Memory B cell (primary cell): ENCODE results near the gene IPO5.
"Not testable (repeated sequence)": the region's sequence is repeated elsewhere in the genome, so short reads cannot be mapped to it uniquely, and the experiment has no call there.

Experiments
- ATAC-seq: fragments of 150-1000 bp; cut with Tn5 transposase; 2 replicates; pipeline ENCODE4 v1.10.0; 2021; ENCODE audit warnings: low read depth, mild to moderate bottlenecking, moderate library complexity
- DNase-seq, 2 donors: peaks; one replicate each; pipeline ENCODE4 v3.0.0; 2022; ENCODE audit warnings: low spot score in 2 of 2
- H3K27ac Mint-ChIP-seq: one replicate; pipeline ENCODE4 v1.8.0; 2022; ENCODE audit warnings: mild to moderate bottlenecking, moderate library complexity, mixed read lengths
- H3K27me3 Mint-ChIP-seq: one replicate; pipeline ENCODE4 v1.8.0; 2022; ENCODE audit warnings: mixed read lengths
- H3K36me3 Mint-ChIP-seq: one replicate; pipeline ENCODE4 v1.8.0; 2022; ENCODE audit warnings: mild to moderate bottlenecking, mixed read lengths
- H3K4me1 Mint-ChIP-seq: one replicate; pipeline ENCODE4 v1.8.0; 2022; ENCODE audit warnings: mixed read lengths
- H3K4me3 Mint-ChIP-seq: one replicate; pipeline ENCODE4 v1.8.0; 2022; ENCODE audit warnings: mild to moderate bottlenecking, moderate library complexity, mixed read lengths
- H3K9me3 Mint-ChIP-seq: one replicate; pipeline ENCODE4 v1.8.0; 2022; ENCODE audit warnings: mixed read lengths

The IPO5 gene

DNA sequence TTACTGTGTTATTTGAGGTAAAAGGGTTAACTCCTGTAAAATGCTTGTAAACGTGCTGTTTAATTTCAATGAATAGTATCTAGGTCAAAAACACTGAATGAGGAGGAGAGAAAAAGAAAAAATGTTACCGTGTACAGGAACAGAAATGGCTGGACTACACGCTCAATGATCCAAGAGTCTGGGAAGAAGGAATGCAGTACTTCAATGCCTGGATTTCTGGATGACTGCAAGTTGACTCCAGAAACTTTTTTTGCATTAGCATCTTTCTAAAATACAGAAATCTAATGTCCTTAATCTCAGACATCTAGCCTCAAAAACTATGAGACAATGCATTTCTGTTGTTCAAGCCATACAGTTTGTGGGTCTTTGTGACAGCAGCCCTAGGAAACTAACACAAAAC is 17.4 kb upstream of the IPO5 start:
- H3K9me3 Mint-ChIP-seq: no peaks in the 10 kb centered on the region

GRCh38 chr13:97938706-97939475 is 14.6 kb upstream of the IPO5 start:
- no peaks in the 10 kb centered on the region for H3K36me3 Mint-ChIP-seq
- H3K27me3 Mint-ChIP-seq: peaks cover 17% of the 10 kb centered on the region

More for the DNA sequence above, 17.4 kb upstream of the IPO5 start:
- DNase-seq (no peak), ATAC-seq (no peak)
- H3K36me3 Mint-ChIP-seq: no peaks in the 10 kb centered on the region
- H3K27ac Mint-ChIP-seq: no peak overlapping the region
- H3K4me1 Mint-ChIP-seq: peaks cover 3% of the 10 kb centered on the region
- no peak overlapping the region for H3K4me3 Mint-ChIP-seq
- peaks cover 25% of the 10 kb centered on the region for H3K27me3 Mint-ChIP-seq

DNA sequence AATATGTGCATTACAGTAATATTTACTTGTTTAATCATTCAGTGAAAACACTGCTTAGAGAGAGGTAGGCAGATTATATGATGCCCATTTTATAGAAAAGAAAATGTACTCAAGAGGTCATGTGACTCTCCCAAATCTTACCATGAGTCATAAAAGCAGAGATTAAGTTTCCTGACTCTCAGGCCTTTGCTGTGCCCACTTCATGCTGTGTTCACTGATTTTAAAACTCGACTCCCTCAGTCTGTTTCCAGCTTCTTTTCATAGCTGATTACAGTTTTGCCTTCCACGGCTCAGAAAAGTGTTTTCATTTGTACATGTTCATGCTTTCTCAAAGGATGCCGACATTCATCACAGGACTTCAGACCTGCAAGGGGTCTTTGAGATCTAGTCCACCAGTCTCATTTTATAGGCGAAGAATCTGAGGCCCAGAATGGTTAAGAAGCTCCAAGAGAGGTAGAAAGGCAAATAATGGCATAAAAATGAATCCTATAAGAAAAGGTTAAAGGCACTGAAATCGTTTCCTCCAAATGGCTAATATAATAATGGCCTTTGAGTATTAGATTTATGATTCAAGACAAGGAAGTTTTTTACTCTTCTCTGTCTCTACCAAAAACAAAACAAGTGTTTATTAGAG is 9.0 kb upstream of the IPO5 start:
- Mint-ChIP-seq H3K27me3 (peaks cover 3% of the 10 kb centered on the region), H3K27ac (no peak overlapping the region), H3K4me3 (no peak overlapping the region), H3K4me1 (peaks cover 3% of the 10 kb centered on the region), H3K36me3 (no peaks in the 10 kb centered on the region), H3K9me3 (peaks cover 1% of the 10 kb centered on the region)
- no peak for DNase-seq
- no peak for ATAC-seq

More at GRCh38 chr13:97938706-97939475, 14.6 kb upstream of the IPO5 start:
- ATAC-seq (no peak), DNase-seq (no peak)
- H3K4me3 Mint-ChIP-seq: no peak overlapping the region
- no peaks in the 10 kb centered on the region for H3K9me3 Mint-ChIP-seq
- H3K4me1 Mint-ChIP-seq: peaks cover 3% of the 10 kb centered on the region
- H3K27ac Mint-ChIP-seq: no peak overlapping the region

DNA sequence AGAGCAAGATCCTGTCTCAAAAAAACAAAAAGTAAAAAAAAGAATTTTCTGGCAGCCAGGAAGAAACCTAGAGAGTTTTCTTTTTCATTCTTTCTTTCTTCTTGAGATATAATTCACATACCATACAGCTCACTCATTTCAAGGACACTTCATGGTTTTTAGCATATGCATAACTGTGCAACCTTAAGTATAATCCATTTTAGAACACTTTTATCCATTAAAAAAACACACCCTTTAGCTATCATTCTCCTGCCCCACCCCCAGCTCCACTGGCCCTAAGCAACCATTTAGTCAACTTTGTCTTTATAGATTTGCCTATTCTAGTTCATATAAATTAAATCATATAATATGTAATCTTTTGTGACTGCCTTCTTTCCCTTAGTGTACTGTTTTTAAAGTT is 8.1 kb upstream of the IPO5 start:
- ATAC-seq (no peak), DNase-seq (no peak)
- Mint-ChIP-seq H3K4me1 (peaks cover 3% of the 10 kb centered on the region), H3K36me3 (peaks cover 2% of the 10 kb centered on the region), H3K4me3 (no peak overlapping the region), H3K27me3 (peaks cover 2% of the 10 kb centered on the region), H3K27ac (no peak overlapping the region), H3K9me3 (peaks cover 3% of the 10 kb centered on the region)

DNA sequence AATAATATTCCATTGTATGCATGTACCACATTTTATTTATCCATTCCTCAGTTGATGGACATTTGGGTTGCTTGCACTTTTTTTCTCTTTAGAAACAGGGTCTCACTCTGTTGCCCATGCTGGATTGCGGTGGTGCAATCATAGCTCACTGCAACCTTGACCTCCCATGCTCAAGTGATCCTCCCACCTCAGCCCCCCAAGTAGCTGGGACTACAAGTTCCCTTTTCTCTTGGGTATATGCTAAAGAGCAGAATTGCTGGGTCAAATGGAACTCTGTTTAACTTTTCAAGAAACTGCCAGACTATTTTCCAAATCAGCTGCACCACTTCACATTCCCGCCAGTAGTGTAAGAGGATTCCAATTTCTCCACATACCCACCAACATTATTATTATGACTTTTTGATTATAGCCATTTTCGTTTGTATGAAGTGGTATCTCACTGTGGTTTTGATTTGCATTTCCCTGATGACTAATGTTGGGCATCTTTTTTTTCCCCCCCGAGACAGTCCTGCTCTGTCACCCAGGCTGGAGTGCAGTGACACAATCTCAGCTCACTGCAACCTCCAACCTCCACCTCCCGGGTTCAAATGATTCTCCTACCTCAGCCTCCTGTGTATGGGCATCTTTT is 7.6 kb upstream of the IPO5 start:
- no peak overlapping the region for H3K27ac Mint-ChIP-seq
- H3K27me3 Mint-ChIP-seq: peaks cover 3% of the 10 kb centered on the region
- H3K9me3 Mint-ChIP-seq: peaks cover 3% of the 10 kb centered on the region
- ATAC-seq (no peak), DNase-seq (no peak)
- H3K36me3 Mint-ChIP-seq: peaks cover 2% of the 10 kb centered on the region
- no peak overlapping the region for H3K4me3 Mint-ChIP-seq
- peaks cover 3% of the 10 kb centered on the region for H3K4me1 Mint-ChIP-seq

DNA sequence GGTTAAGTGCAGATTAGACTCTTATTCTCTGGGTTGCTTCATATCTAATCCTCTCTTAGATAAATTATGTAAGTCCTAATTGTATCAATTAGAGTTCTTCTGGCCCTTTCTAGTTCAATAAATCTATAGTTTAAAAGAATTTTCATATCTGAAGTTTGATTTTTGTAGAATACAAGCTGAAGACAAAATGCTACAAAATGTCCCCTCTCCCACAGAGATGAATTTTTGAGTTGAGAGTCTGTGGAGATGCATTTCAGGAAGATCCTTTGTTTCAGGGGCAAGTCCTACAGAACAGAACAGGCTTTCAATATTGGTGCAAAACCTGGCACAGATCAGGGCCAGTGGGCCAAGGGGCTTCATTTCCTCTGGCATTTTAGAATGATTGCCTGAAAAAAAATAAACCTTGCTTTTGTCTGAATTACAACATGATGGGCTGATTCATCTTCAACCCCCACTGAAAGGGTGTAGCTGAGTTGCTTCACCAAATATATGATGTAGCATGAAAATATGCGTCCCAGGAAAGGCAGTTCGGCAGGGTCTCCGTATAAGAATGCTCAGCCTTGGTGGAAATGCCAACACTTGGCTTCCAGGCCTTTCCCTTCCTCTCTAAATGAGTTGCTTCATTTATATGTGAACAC is 6.4 kb upstream of the IPO5 start:
- no peak overlapping the region for H3K27ac Mint-ChIP-seq
- peaks cover 3% of the 10 kb centered on the region for H3K9me3 Mint-ChIP-seq
- peaks cover 2% of the 10 kb centered on the region for H3K36me3 Mint-ChIP-seq
- H3K27me3 Mint-ChIP-seq: peaks cover 3% of the 10 kb centered on the region
- DNase-seq (no peak), ATAC-seq (no peak)
- no peak overlapping the region for H3K4me3 Mint-ChIP-seq
- H3K4me1 Mint-ChIP-seq: peaks cover 3% of the 10 kb centered on the region

- Mint-ChIP-seq H3K27me3 (peaks cover 3% of the 10 kb centered on the region), H3K4me3 (no peak overlapping the region), H3K27ac (no peak overlapping the region), H3K36me3 (peaks cover 2% of the 10 kb centered on the region), H3K4me1 (peaks cover 5% of the 10 kb centered on the region), H3K9me3 (peaks cover 3% of the 10 kb centered on the region)
- ATAC-seq (no peak), DNase-seq (no peak)
Measured at GRCh38 chr13:97948041-97948440, 5.4 kb upstream of the IPO5 start.

- DNase-seq, H3K4me3 Mint-ChIP-seq, ATAC-seq: not testable (repeated sequence)
Measured at GRCh38 chr13:97949316-97949715, 4.2 kb upstream of the IPO5 start.

GRCh38 chr13:97951376-97951775 is 2.1 kb upstream of the IPO5 start:
- DNase-seq (no peak), ATAC-seq (no peak)
- H3K4me3 Mint-ChIP-seq: no peak overlapping the region
- H3K27ac Mint-ChIP-seq: no peak overlapping the region
- H3K27me3 Mint-ChIP-seq: peaks cover 3% of the 10 kb centered on the region
- H3K9me3 Mint-ChIP-seq: peaks cover 3% of the 10 kb centered on the region
- peaks cover 5% of the 10 kb centered on the region for H3K4me1 Mint-ChIP-seq
- peaks cover 2% of the 10 kb centered on the region for H3K36me3 Mint-ChIP-seq

More at GRCh38 chr13:97949316-97949715, 4.2 kb upstream of the IPO5 start:
- not testable (repeated sequence) for H3K9me3 Mint-ChIP-seq, H3K4me1 Mint-ChIP-seq, H3K36me3 Mint-ChIP-seq, H3K27me3 Mint-ChIP-seq, H3K27ac Mint-ChIP-seq

- H3K36me3 Mint-ChIP-seq, H3K27ac Mint-ChIP-seq, H3K9me3 Mint-ChIP-seq, H3K27me3 Mint-ChIP-seq, H3K4me3 Mint-ChIP-seq, DNase-seq, H3K4me1 Mint-ChIP-seq: not testable (repeated sequence)
- peak; percentile 67 for ATAC-seq
Measured at GRCh38 chr13:97952831-97953230, 644 bp upstream of the IPO5 start.

DNA sequence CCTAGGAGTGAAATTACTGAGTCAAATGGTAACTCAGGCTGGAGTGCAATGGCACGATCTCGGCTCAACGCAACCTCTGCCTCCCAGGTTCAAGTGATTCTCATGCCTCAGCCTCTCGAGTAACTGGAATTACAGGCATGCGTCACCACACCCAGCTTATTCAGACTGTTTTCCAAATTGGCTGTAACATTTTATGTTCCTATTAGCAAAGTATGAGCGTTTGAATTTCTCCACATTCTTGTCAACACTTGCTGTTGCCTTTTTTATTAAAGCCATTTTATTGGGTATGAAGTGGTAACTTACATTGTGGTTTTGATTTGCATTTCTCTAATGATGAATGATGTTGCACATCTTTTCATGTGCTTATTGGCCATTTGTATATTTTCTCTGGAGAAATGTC is 7.9 kb downstream of the IPO5 start:
- Mint-ChIP-seq H3K4me3 (no peak overlapping the region), H3K4me1 (no peaks in the 10 kb centered on the region), H3K9me3 (no peaks in the 10 kb centered on the region), H3K36me3 (no peaks in the 10 kb centered on the region), H3K27me3 (peaks cover 4% of the 10 kb centered on the region), H3K27ac (no peak overlapping the region)
- ATAC-seq: no peak
- DNase-seq: no peak

DNA sequence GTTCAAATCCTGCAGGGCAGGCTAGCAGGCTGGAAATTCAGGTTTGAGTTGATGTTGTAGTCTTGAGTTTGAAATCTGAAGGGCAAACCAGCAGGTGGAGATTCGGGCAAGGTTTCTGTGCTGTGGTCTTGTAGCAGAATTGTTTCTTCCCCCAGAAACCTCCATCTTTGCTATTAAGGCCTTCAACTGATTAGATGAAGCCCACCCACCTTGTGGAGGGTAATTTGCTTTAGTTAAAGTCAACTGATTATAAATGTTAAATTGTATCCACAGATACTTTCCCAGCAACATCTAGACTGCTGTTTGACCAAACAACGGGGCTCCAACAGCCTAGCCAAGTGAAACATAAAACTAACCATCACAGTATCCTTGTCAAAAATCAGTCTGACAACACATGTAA is 9.4 kb downstream of the IPO5 start:
- H3K27ac Mint-ChIP-seq: no peak overlapping the region
- H3K4me1 Mint-ChIP-seq: no peaks in the 10 kb centered on the region
- peaks cover 8% of the 10 kb centered on the region for H3K27me3 Mint-ChIP-seq
- ATAC-seq: no peak
- no peaks in the 10 kb centered on the region for H3K9me3 Mint-ChIP-seq
- no peak overlapping the region for H3K4me3 Mint-ChIP-seq
- no peaks in the 10 kb centered on the region for H3K36me3 Mint-ChIP-seq
- DNase-seq: no peak

DNA sequence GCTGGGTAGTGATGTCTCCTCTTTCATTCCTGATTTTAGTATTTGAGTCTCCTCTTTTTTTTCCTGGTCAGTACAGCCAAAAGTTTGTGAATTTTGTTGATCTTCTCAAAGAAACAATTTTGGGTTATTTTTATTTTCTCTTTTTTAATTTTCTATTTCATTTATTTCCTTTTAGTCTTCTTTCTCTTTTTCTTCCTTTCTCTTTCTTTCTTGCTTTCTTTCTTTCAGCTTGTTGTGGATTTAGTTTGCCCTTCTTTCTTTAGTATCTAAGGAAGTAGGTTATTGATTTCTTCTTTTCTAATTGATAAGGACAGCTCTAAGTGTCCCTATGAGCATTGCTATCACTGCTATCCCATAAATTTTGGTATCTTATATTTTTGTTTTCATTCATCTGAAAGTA is 13.8 kb downstream of the IPO5 start:
- H3K36me3 Mint-ChIP-seq: no peaks in the 10 kb centered on the region
- peaks cover 8% of the 10 kb centered on the region for H3K27me3 Mint-ChIP-seq
- DNase-seq (no peak), ATAC-seq (no peak)
- no peaks in the 10 kb centered on the region for H3K9me3 Mint-ChIP-seq
- no peak overlapping the region for H3K4me3 Mint-ChIP-seq
- H3K4me1 Mint-ChIP-seq: no peaks in the 10 kb centered on the region
- H3K27ac Mint-ChIP-seq: no peak overlapping the region

- Mint-ChIP-seq H3K36me3 (no peaks in the 10 kb centered on the region), H3K9me3 (no peaks in the 10 kb centered on the region), H3K27me3 (peaks cover 8% of the 10 kb centered on the region), H3K4me1 (no peaks in the 10 kb centered on the region), H3K4me3 (no peak overlapping the region), H3K27ac (no peak overlapping the region)
- ATAC-seq (no peak), DNase-seq (no peak)
Measured at GRCh38 chr13:97967948-97968347, 14.5 kb downstream of the IPO5 start.
